HUES48 (cell line): Measurements from ENCODE around the gene HPX.

Source experiments
- H3K27ac ChIP-seq: one replicate; pipeline ENCODE4 v1.7.0; 2013; ENCODE audit warnings: low read depth, low read length, inconsistent platforms
- H3K27me3 ChIP-seq: 2 replicates; pipeline ENCODE4 v1.6.1; 2013; ENCODE audit warnings: mild to moderate bottlenecking, low read length; ENCODE audit not compliant: control insufficient read depth, insufficient read depth
- H3K36me3 ChIP-seq: 2 replicates; pipeline ENCODE4 v1.6.1; 2013; ENCODE audit warnings: low read length; ENCODE audit not compliant: control insufficient read depth, insufficient read depth
- H3K4me1 ChIP-seq: 2 replicates; pipeline ENCODE4 v1.6.1; 2013; ENCODE audit warnings: mild to moderate bottlenecking, low read length; ENCODE audit not compliant: control insufficient read depth, insufficient read depth
- H3K4me3 ChIP-seq: 2 replicates; pipeline ENCODE4 v1.5.1; 2013; ENCODE audit warnings: mild to moderate bottlenecking, low read depth, low read length
- H3K9ac ChIP-seq: 2 replicates; pipeline ENCODE4 v1.6.1; 2013; ENCODE audit warnings: mild to moderate bottlenecking, low read depth, low read length, moderate library complexity
- H3K9me3 ChIP-seq: 2 replicates; pipeline ENCODE4 v1.6.1; 2013; ENCODE audit warnings: low read length; ENCODE audit not compliant: control insufficient read depth, insufficient read depth

The HPX gene, protein sequence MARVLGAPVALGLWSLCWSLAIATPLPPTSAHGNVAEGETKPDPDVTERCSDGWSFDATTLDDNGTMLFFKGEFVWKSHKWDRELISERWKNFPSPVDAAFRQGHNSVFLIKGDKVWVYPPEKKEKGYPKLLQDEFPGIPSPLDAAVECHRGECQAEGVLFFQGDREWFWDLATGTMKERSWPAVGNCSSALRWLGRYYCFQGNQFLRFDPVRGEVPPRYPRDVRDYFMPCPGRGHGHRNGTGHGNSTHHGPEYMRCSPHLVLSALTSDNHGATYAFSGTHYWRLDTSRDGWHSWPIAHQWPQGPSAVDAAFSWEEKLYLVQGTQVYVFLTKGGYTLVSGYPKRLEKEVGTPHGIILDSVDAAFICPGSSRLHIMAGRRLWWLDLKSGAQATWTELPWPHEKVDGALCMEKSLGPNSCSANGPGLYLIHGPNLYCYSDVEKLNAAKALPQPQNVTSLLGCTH

DNA sequence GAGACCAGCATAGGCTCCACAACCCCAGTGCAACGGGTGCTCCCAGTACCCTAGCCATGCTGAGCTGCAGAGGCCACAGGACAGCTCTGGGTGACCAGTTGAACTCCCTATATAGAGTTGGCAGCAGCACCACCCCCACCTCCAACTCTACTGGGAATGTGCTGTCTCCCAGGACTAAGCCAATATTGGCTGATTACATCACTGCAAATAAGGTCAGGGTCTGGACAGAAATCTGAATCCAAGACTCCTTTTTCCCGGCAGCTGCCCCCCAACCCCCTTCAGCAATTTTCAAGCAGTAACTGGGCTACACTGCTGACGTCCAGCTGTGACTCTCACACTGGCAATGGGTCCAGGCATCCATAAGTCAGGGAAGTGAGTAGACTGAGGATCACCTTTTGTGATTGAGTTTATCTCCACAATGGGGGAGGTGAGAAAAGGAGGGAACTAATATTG lies at the start of gene HPX:
HPX (minus strand) TSS at position 82 of the 453 bp plus-strand sequence; CDS start at position 58, 24 bp downstream.
- Histone ChIP-seq H3K4me1 (peaks cover 3% of the 10 kb centered on the region; the same call in 1 of the 2 replicates), H3K36me3 (no peaks in the 10 kb centered on the region), H3K9me3 (no peaks in the 10 kb centered on the region), H3K9ac (no peak within 1 kb of the TSS), H3K27ac (peak within 1 kb of the TSS; percentile 65), H3K4me3 (no peak within 1 kb of the TSS), H3K27me3 (no peaks in the 10 kb centered on the region)

DNA sequence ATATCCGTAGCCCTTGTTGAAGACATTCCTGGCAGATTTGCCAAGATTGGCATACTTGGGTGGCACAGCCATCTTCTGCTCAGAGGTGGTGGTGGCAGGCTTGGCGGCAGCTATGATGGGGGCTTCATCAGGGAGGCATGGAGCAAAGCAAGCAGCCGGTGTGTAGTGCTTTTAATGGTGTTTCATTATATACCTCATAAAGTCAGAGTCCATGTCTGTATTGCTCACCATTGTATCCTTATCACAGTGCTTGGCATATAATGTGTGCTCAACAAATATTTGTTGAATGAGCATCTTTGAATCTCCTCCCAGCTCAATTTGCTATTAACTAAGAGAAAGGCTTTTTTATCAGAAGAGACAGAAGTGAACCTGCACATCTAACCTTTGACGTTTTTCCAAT lies 48.5 kb upstream of the HPX start:
- Histone ChIP-seq H3K4me1 (no peaks in the 10 kb centered on the region), H3K36me3 (peaks cover 57% of the 10 kb centered on the region)

DNA sequence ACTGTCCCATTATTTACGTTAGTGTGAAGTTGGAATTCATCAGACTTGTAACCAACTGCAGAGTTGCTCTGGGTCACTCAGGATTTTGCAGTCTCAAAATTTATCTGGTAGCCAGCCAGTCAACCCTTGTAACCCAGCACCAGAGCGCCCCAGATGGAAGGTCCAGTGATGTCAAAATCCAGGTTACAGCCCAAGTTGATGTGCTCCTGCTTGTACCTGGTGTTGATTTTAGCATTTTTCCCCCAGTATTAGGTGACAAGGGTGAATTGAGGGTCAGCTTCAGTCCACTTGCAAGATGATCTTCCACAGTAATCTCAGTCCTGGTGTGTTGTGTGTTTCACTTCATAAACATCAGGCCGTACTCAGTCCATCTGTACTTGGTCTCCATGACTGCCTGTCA lies 48.0 kb upstream of the HPX start:
- Histone ChIP-seq H3K27ac (no peak overlapping the region), H3K9ac (no peak overlapping the region), H3K4me3 (no peak overlapping the region), H3K4me1 (no peaks in the 10 kb centered on the region), H3K36me3 (peaks cover 61% of the 10 kb centered on the region), H3K27me3 (no peaks in the 10 kb centered on the region), H3K9me3 (no peaks in the 10 kb centered on the region)

More for the DNA sequence above, 48.5 kb upstream of the HPX start:
- no peak overlapping the region for H3K9ac ChIP-seq
- H3K4me3 ChIP-seq = no peak overlapping the region
- H3K9me3 ChIP-seq = no peaks in the 10 kb centered on the region
- H3K27me3 ChIP-seq = no peaks in the 10 kb centered on the region
- no peak overlapping the region for H3K27ac ChIP-seq

DNA sequence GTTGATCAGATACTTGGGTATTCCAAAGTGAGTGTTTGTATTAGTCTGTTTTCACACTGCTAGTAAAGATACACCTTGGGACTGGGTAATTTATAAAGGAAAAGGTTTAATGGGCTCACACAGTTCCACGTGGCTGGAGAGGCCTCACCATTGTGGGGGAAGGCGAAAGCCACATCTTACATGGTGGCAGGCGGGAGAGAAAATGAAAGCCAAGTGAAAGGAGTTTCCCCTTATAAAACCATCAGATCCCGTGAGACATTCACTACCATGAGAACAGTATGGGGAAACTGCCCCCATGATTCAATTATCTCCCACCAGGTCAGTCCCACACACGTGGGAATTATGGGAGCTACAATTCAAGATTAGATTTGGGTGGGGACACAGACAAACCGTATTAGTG lies 47.6 kb upstream of the HPX start:
- Histone ChIP-seq H3K27ac (no peak overlapping the region), H3K4me1 (no peaks in the 10 kb centered on the region), H3K9ac (no peak overlapping the region), H3K27me3 (no peaks in the 10 kb centered on the region), H3K4me3 (no peak overlapping the region), H3K36me3 (peaks cover 65% of the 10 kb centered on the region), H3K9me3 (no peaks in the 10 kb centered on the region)

- peaks cover 6% of the 10 kb centered on the region; the same call in 1 of the 2 replicates for H3K4me1 ChIP-seq
- no peaks in the 10 kb centered on the region for H3K27me3 ChIP-seq
- H3K9me3 ChIP-seq = no peaks in the 10 kb centered on the region
- H3K4me3 ChIP-seq = no peak overlapping the region
- H3K9ac ChIP-seq = no peak overlapping the region
- no peak overlapping the region for H3K27ac ChIP-seq
- H3K36me3 ChIP-seq = peaks cover 68% of the 10 kb centered on the region
Measured at GRCh38 chr11:6486938-6487337, 46.2 kb upstream of the HPX start.

DNA sequence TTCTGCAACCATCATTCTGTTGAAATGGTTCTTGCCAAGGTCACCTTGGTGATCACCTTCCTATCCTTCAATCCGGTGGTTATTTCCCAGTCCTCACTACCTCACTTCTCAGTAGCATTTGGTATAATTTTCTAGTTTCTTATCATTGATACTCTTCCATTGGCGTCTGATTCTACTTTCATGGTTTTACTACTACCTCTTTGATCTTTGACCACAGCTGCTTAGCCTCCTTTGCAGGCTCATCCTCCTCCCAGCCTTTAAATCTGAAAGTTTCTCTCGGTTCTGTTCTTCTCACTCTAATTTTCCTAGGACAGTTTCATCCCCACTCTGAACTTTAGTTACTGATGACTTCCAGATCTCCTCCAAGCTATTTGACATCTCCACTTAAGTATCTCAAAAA lies 45.5 kb upstream of the HPX start:
- peaks cover 6% of the 10 kb centered on the region; the same call in 1 of the 2 replicates for H3K4me1 ChIP-seq
- H3K27ac ChIP-seq = no peak overlapping the region
- H3K36me3 ChIP-seq = peaks cover 68% of the 10 kb centered on the region
- H3K9me3 ChIP-seq = no peaks in the 10 kb centered on the region
- no peak overlapping the region for H3K9ac ChIP-seq
- no peaks in the 10 kb centered on the region for H3K27me3 ChIP-seq
- no peak overlapping the region for H3K4me3 ChIP-seq

DNA sequence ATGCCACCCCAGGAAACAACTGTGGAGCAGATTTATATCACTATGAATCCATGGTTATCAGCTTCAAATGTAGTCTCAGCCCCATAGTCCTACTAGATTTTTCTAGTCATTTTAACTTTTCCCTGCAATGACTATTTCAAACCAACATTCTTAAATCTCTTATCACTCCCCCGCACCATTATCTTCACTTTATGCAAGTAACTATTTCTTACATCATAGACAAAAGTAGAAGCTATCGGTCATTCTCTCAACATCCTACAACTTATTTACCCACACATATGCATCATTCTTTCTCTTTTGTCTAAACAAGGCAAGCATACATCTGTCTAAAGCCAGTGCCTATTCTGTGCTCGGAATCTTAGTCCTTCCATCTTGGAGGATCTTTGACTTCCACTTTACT lies 44.9 kb upstream of the HPX start:
- peaks cover 68% of the 10 kb centered on the region for H3K36me3 ChIP-seq

DNA sequence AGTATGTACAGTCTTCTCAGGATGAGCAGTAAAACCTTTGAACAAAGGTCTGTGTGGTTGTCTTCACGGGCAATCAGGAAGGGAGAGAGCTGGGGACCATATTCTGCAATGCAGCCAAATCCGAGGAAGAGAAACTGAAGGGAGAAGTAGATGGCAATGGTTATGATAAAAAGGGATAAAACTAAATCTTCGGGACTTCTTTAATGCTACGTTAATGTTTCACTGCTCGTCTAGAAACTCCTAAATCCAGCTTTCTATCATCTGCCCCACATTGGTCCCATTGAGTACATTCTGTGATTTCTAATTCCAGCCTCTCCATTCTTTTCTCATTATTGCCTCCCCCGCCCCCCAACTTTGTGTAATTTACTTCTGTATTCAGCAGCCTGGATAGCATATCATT lies 42.2 kb upstream of the HPX start:
- H3K4me3 ChIP-seq = no peak overlapping the region
- H3K9ac ChIP-seq = no peak overlapping the region
- H3K36me3 ChIP-seq = peaks cover 79% of the 10 kb centered on the region
- H3K27me3 ChIP-seq = no peaks in the 10 kb centered on the region
- no peaks in the 10 kb centered on the region for H3K9me3 ChIP-seq
- no peak overlapping the region for H3K27ac ChIP-seq
- H3K4me1 ChIP-seq = peaks cover 12% of the 10 kb centered on the region

More for the DNA sequence above, 44.9 kb upstream of the HPX start:
- Histone ChIP-seq H3K4me3 (no peak overlapping the region), H3K27ac (no peak overlapping the region), H3K9me3 (no peaks in the 10 kb centered on the region), H3K4me1 (peaks cover 6% of the 10 kb centered on the region; the same call in 1 of the 2 replicates), H3K27me3 (no peaks in the 10 kb centered on the region), H3K9ac (no peak overlapping the region)

DNA sequence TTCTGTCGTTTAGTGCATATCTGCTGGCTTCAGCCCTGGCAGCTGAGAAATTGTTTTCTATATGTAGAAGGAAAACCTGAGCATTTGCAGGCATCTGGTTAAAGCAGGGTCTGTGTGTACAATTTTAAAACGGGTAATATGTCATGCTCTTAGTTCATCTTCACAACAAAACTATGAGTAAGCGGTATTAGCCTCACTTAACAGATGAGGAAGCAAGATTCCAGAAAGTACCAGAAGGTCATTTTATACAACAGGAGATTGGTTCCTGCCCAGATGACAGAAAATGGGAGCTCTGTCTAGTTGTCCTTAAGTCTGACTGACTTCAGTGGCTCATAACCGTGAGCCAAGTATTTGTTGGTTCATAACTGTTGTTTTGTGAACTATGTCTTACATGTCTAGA lies 41.7 kb upstream of the HPX start:
- Histone ChIP-seq H3K27ac (peak overlapping the region; percentile 95), H3K9me3 (no peaks in the 10 kb centered on the region), H3K36me3 (peaks cover 79% of the 10 kb centered on the region), H3K4me1 (peaks cover 12% of the 10 kb centered on the region), H3K27me3 (no peaks in the 10 kb centered on the region), H3K4me3 (peak overlapping the region; percentile 100), H3K9ac (no peak overlapping the region; the same call in 1 of the 2 replicates)

- Histone ChIP-seq H3K4me3 (peak overlapping the region; percentile 100), H3K9me3 (no peaks in the 10 kb centered on the region), H3K9ac (peak overlapping the region; percentile 95), H3K27me3 (no peaks in the 10 kb centered on the region), H3K27ac (peak overlapping the region; percentile 95), H3K4me1 (peaks cover 12% of the 10 kb centered on the region), H3K36me3 (peaks cover 79% of the 10 kb centered on the region)
Measured at GRCh38 chr11:6481924-6482275, 41.1 kb upstream of the HPX start.
